OCI-LY7 (cell line): Measurements from ENCODE around the gene ZNF239. TPM values are rescaled to one million over a fixed set of nuclear protein-coding genes. Genes with fewer than 3 reads are reported as not detected.

Experiments used
- BruUV-seq: library from RNA; stranded (reverse); fragments of 400-500 nt; replicated peaks from 2 replicates; lab custom pipeline; 2021; lab: Mats Ljungman, UMichigan
- CTCF ChIA-PET: fragments of 300-600 bp; sonication (Branson Sonifier 250); formaldehyde crosslinking; loops from one replicate; lab custom pipeline; 2022; ENCODE audit warnings: antibody characterized with exemption; ENCODE audit not compliant: unreplicated experiment; lab: Charles Lee
- POLR2A ChIA-PET: fragments of 300-600 bp; sonication (Branson Sonifier 250); formaldehyde crosslinking; loops from one replicate; lab custom pipeline; 2022; ENCODE audit warnings: antibody characterized with exemption; lab: Charles Lee
- DNase-seq: peaks from one replicate; pipeline ENCODE4 v3.0.0-alpha.2; 2015; ENCODE audit warnings: low spot score
- H2AFZ ChIP-seq: fragments of 200-600 bp; sonication (generic), shearing (Covaris generic); 2 replicates; pipeline ENCODE4 v1.6.1; 2014; ENCODE audit warnings: mild to moderate bottlenecking, antibody characterized with exemption, low read length, moderate library complexity
- H3K27ac ChIP-seq: fragments of 200-600 bp; sonication (generic); 2 replicates; pipeline ENCODE4 v1.5.1; 2014; ENCODE audit warnings: mixed run types, low read depth, mild to moderate bottlenecking, moderate library complexity, low read length, inconsistent platforms; ENCODE audit not compliant: poor library complexity, severe bottlenecking
- H3K36me3 ChIP-seq: fragments of 200-600 bp; sonication (generic); 2 replicates; pipeline ENCODE4 v1.6.1; 2014; ENCODE audit warnings: mild to moderate bottlenecking, antibody characterized with exemption, low read length, moderate library complexity, mixed read lengths; ENCODE audit not compliant: insufficient read depth
- H3K4me1 ChIP-seq: fragments of 200-600 bp; sonication (generic); 2 replicates; pipeline ENCODE4 v1.5.1; 2014; ENCODE audit warnings: mild to moderate bottlenecking, low read length; ENCODE audit not compliant: insufficient read depth, poor library complexity, severe bottlenecking
- H3K4me2 ChIP-seq: fragments of 200-600 bp; sonication (generic); 2 replicates; pipeline ENCODE4 v1.6.1; 2014; ENCODE audit warnings: mild to moderate bottlenecking, low read length
- H3K4me3 ChIP-seq: fragments of 200-600 bp; sonication (generic); 2 replicates; pipeline ENCODE4 v1.5.1; 2014; ENCODE audit warnings: mild to moderate bottlenecking, low read depth, low read length; ENCODE audit not compliant: poor library complexity, severe bottlenecking
- H3K79me2 ChIP-seq: fragments of 200-600 bp; sonication (generic); 2 replicates; pipeline ENCODE4 v1.6.1; 2016; ENCODE audit warnings: low read depth, mild to moderate bottlenecking, low read length, moderate library complexity, mixed read lengths; ENCODE audit not compliant: insufficient read depth
- H3K9me2 ChIP-seq: fragments of 200-600 bp; sonication (generic); 2 replicates; pipeline ENCODE4 v1.6.1; 2016; ENCODE audit warnings: mild to moderate bottlenecking, low read length, mixed read lengths; ENCODE audit not compliant: insufficient read depth
- H3K9me3 ChIP-seq: fragments of 200-600 bp; sonication (generic); 2 replicates; pipeline ENCODE4 v1.6.1; 2014; ENCODE audit warnings: mild to moderate bottlenecking, mixed run types, low read length, mixed read lengths
- H4K20me1 ChIP-seq: fragments of 200-600 bp; sonication (generic); 2 replicates; pipeline ENCODE4 v1.6.1; 2014; ENCODE audit warnings: mild to moderate bottlenecking, antibody characterized with exemption, low read length, moderate library complexity, mixed read lengths; ENCODE audit not compliant: insufficient read depth
- CTCF ChIP-seq: fragments of 200-600 bp; sonication (generic); conservative IDR thresholded peaks from 2 replicates; pipeline ENCODE4 v1.5.1; 2014; ENCODE audit warnings: mild to moderate bottlenecking, antibody characterized with exemption, low read length, moderate library complexity, mixed read lengths
- EZH2phosphoT487 ChIP-seq: fragments of 200-600 bp; sonication (generic); IDR thresholded peaks from 2 replicates; pipeline ENCODE4 v1.6.1; 2018; ENCODE audit warnings: low read depth, borderline replicate concordance, mild to moderate bottlenecking, mixed run types, antibody characterized with exemption, low read length, moderate library complexity, mixed read lengths
- intact Hi-C: fragments of 100-400 bp; cut with micrococcal nuclease; formaldehyde crosslinking; loops from one replicate; pipeline ENCODE4 v1.10.0; 2022; ENCODE audit not compliant: unreplicated experiment
- total RNA-seq, 2 experiments: library from RNA; depleted of rRNA in 1 of 2; stranded (reverse); fragments of >200 nt in 1 of 2; shearing (Covaris generic) in 1 of 2; gene quantifications; 2 replicates each; pipeline ENCODE4 v1.2.3, GENCODE V29; 2014 to 2022

ZNF239 gene
- total RNA-seq, 2 experiments from 2014 or later = not detected

GRCh38 chr10:43598446-43598845 lies 24.0 kb upstream of the ZNF239 start:
- Histone ChIP-seq H3K36me3 (no peaks in the 10 kb centered on the region), H3K9me3 (no peaks in the 10 kb centered on the region), H3K9me2 (no peaks in the 10 kb centered on the region), H3K79me2 (no peaks in the 10 kb centered on the region), H3K4me1 (peaks cover 11% of the 10 kb centered on the region), H3K4me3 (no peak overlapping the region), H4K20me1 (no peaks in the 10 kb centered on the region), H2AFZ (no peak overlapping the region), H3K27ac (no peak overlapping the region), H3K4me2 (no peak overlapping the region)
- BruUV-seq = no TSS peak
- ChIA-PET CTCF (no interaction called here), POLR2A (no interaction called here)
- intact Hi-C loops = no loop called here
- TF ChIP-seq EZH2phosphoT487 (no peak), CTCF (no peak)
- DNase-seq = no peak

GRCh38 chr10:43596546-43596945 lies 22.1 kb upstream of the ZNF239 start:
- POLR2A ChIA-PET = no interaction called here

More at GRCh38 chr10:43596546-43596945, 22.1 kb upstream of the ZNF239 start:
- no peaks in the 10 kb centered on the region for H3K36me3 ChIP-seq
- no peak overlapping the region for H3K4me3 ChIP-seq
- no peak for DNase-seq
- TF ChIP-seq EZH2phosphoT487 (no peak), CTCF (no peak)
- no peak overlapping the region for H3K27ac ChIP-seq
- BruUV-seq = no TSS peak
- no peaks in the 10 kb centered on the region for H4K20me1 ChIP-seq
- H2AFZ ChIP-seq = no peak overlapping the region
- no peaks in the 10 kb centered on the region for H3K9me2 ChIP-seq
- H3K79me2 ChIP-seq = no peaks in the 10 kb centered on the region
- H3K4me2 ChIP-seq = no peak overlapping the region
- CTCF ChIA-PET = no interaction called here
- intact Hi-C loops = no loop called here
- H3K9me3 ChIP-seq = 0 out of 2 replicates have a peak, but pooled peaks cover 5% of the 10 kb centered on the region
- H3K4me1 ChIP-seq = peaks cover 11% of the 10 kb centered on the region
